GM12878 (cell line): Measurements from ENCODE around the gene CDYL2. TPM values are rescaled to one million over a fixed set of nuclear protein-coding genes. Genes with fewer than 3 reads are reported as not detected.
A peak's percentile ranks its signal among the peaks of the same experiment; 100 is the strongest.

Experiments
- ATAC-seq: fragments of 200-7000 bp; cut with Tn5 transposase; 3 replicates; pipeline ENCODE4 v1.9.1; 2020; ENCODE audit warnings: mild to moderate bottlenecking, moderate library complexity
- BruUV-seq: library from RNA; stranded (reverse); fragments of 400-500 nt; replicated peaks from 2 replicates; lab custom pipeline; 2021; lab: Mats Ljungman, UMichigan
- CTCF ChIA-PET: fragments of 300-600 bp; sonication (Branson Sonifier 250); formaldehyde crosslinking; extraction: SDS; loops from one replicate; lab custom pipeline; 2021; ENCODE audit warnings: inconsistent platforms; lab: Yijun Ruan, JAX
- POLR2A ChIA-PET: fragments of 350-600 bp; formaldehyde crosslinking; extraction: SDS; loops from one replicate; lab custom pipeline; 2021; ENCODE audit warnings: inconsistent platforms; lab: Charles Lee
- RAD21 ChIA-PET: fragments of 300-600 bp; sonication (Branson Sonifier 250); formaldehyde crosslinking; loops from one replicate; lab custom pipeline; 2023; ENCODE audit warnings: antibody characterized with exemption; ENCODE audit not compliant: unreplicated experiment; lab: Charles Lee
- SMC1A ChIA-PET: fragments of 300-600 bp; sonication (Branson Sonifier 250); formaldehyde crosslinking; loops from one replicate; lab custom pipeline; 2023; ENCODE audit not compliant: unreplicated experiment, uncharacterized antibody; lab: Charles Lee
- DNase-seq: peaks from one replicate; pipeline ENCODE4 v3.0.0-alpha.2; 2011; ENCODE audit warnings: low read depth, low spot score
- FAIRE-seq: peaks from 3 replicates; lab custom pipeline; 2011; peaks lifted over from hg19 to GRCh38; lab: Jason Lieb, UNC
- H2AFZ ChIP-seq: 2 replicates; pipeline ENCODE4 v1.6.0; 2011; ENCODE audit warnings: low read depth, low read length, control low read depth; ENCODE audit not compliant: control insufficient read depth
- H3K27ac ChIP-seq: 2 replicates; pipeline ENCODE4 v1.5.1; 2011; ENCODE audit warnings: control low read depth; ENCODE audit not compliant: control insufficient read depth, insufficient read depth
- H3K27me3 ChIP-seq, 2 experiments: replicated peaks in 1 of 2; 2 replicates each; pipeline versions ENCODE4 v1.6.0 to v1.6.1; 2011; ENCODE audit warnings: low read length in 1 of 2; ENCODE audit not compliant: control insufficient read depth in 2 of 2, insufficient read depth in 2 of 2
- H3K36me3 ChIP-seq, 2 experiments: 2 replicates each; pipeline ENCODE4 v1.5.1; 2011; ENCODE audit warnings: low read length in 1 of 2; ENCODE audit not compliant: control insufficient read depth in 2 of 2, insufficient read depth in 2 of 2
- H3K4me1 ChIP-seq: 2 replicates; pipeline ENCODE4 v1.6.1; 2011; ENCODE audit warnings: mild to moderate bottlenecking, low read length, moderate library complexity, mixed read lengths; ENCODE audit not compliant: control insufficient read depth, insufficient read depth
- H3K4me2 ChIP-seq: 2 replicates; pipeline ENCODE4 v1.6.0; 2011; ENCODE audit warnings: control low read depth; ENCODE audit not compliant: control insufficient read depth, insufficient read depth
- H3K4me3 ChIP-seq: fragments of 200-600 bp; sonication (generic); 2 replicates; pipeline ENCODE4 v1.5.1; 2016
- H3K79me2 ChIP-seq: 2 replicates; pipeline ENCODE4 v1.6.0; 2011; ENCODE audit warnings: low read length; ENCODE audit not compliant: control insufficient read depth, insufficient read depth
- H3K9ac ChIP-seq: 2 replicates; pipeline ENCODE4 v1.8.0; 2011; ENCODE audit warnings: low read length, control low read depth, mixed read lengths; ENCODE audit not compliant: control insufficient read depth, insufficient read depth
- H3K9me3 ChIP-seq: replicated peaks from 3 replicates; pipeline ENCODE4 v1.5.1; 2011; ENCODE audit warnings: mild to moderate bottlenecking, low read length; ENCODE audit not compliant: control insufficient read depth, insufficient read depth
- H4K20me1 ChIP-seq: 2 replicates; pipeline ENCODE4 v1.6.0; 2011; ENCODE audit not compliant: control insufficient read depth, insufficient read depth
- ASH2L ChIP-seq: fragments of 300-600, 200-600 bp; sonication (generic); IDR thresholded peaks from 2 replicates; pipeline ENCODE4 v1.6.1; 2017; ENCODE audit warnings: low read depth, mild to moderate bottlenecking, borderline replicate concordance
- RFX5 ChIP-seq: IDR thresholded peaks from 2 replicates; pipeline ENCODE4 v1.6.1; 2011; ENCODE audit warnings: low read depth, low read length, improper control_type of control experiment
- RUNX3 ChIP-seq: IDR thresholded peaks from 2 replicates; pipeline ENCODE4 v1.6.1; 2012; ENCODE audit warnings: low read length, inconsistent platforms
- SMARCA5 ChIP-seq: fragments of 450-650 bp; IDR thresholded peaks from 2 replicates; pipeline ENCODE4 v1.6.1; 2017; ENCODE audit warnings: mild to moderate bottlenecking
- STAT3 ChIP-seq: IDR thresholded peaks from 2 replicates; pipeline ENCODE4 v1.6.1; 2011; ENCODE audit warnings: low read depth, low read length, improper control_type of control experiment
- SUZ12 ChIP-seq: fragments of 200-600 bp; sonication (generic); IDR thresholded peaks from one replicate; pipeline ENCODE4 v1.6.1; 2018; ENCODE audit warnings: antibody characterized with exemption, mild to moderate bottlenecking; ENCODE audit not compliant: unreplicated experiment
- TCF7 ChIP-seq: IDR thresholded peaks from 2 replicates; pipeline ENCODE4 v1.6.1; 2014; ENCODE audit warnings: antibody characterized with exemption, borderline replicate concordance
- ZNF24 ChIP-seq: fragments of 450-650 bp; IDR thresholded peaks from 2 replicates; pipeline ENCODE4 v1.6.1; 2017; ENCODE audit warnings: antibody characterized with exemption, mild to moderate bottlenecking
- WGBS: methylation state at CpG from one replicate; pipeline ENCODE4 v1.1.6; 2016; ENCODE audit warnings: low lambda C conversion rate; ENCODE audit not compliant: insufficient replicate concordance, insufficient coverage; ENCODE audit errors: missing lambda C conversion rate; 5-methylcytosine and 5-hydroxymethylcytosine counted together
- in situ Hi-C: fragments of 300-500 bp; cut with MboI; formaldehyde crosslinking; loops from 9 replicates; pipeline ENCODE4 v1.14.3; 2018; ENCODE audit warnings: mixed read lengths
- intact Hi-C: fragments of 100-400 bp; cut with micrococcal nuclease; formaldehyde crosslinking; loops from one replicate; pipeline ENCODE4 v1.14.2; 2022; ENCODE audit not compliant: unreplicated experiment
- polyA plus RNA-seq, 11 experiments: library from polyadenylated mRNA; depleted of rRNA in 4 of 11; unstranded in 6 of 11; stranded (reverse) in 5 of 11; fragments of >200 nt; fragmentation: Nextera tagmentation in 4 of 11; fragmentation: Illumina TruSeq in 1 of 11; extraction: Ambion mirVana in 4 of 11; extraction: Trizol in 1 of 11; gene quantifications; 1 replicate in 1 of 11; 2 replicates in 10 of 11; pipeline versions ENCODE4 v1.2.1 to v1.2.3, GENCODE V29; 2011 to 2016; ENCODE audit warnings: inconsistent platforms in 2 of 11, missing spikeins in 2 of 11, low read depth in 1 of 11
- total RNA-seq, 4 experiments: library from RNA; depleted of rRNA in 3 of 4; stranded (reverse); fragments of >200 nt in 3 of 4; fragmentation: Illumina TruSeq in 1 of 4; extraction: Trizol in 1 of 4; gene quantifications; 2 replicates each; pipeline versions ENCODE4 v1.2.1 to v1.2.3, GENCODE V29; 2013 to 2021
- TF ChIP-seq, protein P1 (sequence below): fragments of 450-650 bp; IDR thresholded peaks from 2 replicates; pipeline ENCODE4 v1.6.1; 2016; ENCODE audit warnings: mild to moderate bottlenecking
- TF ChIP-seq, protein P2 (sequence below): fragments of 450-650 bp; IDR thresholded peaks from 2 replicates; pipeline ENCODE4 v1.6.1; 2017; ENCODE audit warnings: low read depth, mild to moderate bottlenecking, moderate library complexity
- TF ChIP-seq, protein P3 (sequence below): fragments of 450-650 bp; IDR thresholded peaks from 2 replicates; pipeline ENCODE4 v1.6.1; 2018; ENCODE audit warnings: mild to moderate bottlenecking, low read depth, moderate library complexity; ENCODE audit not compliant: partially characterized antibody

The CDYL2 gene
- total and polyA plus RNA-seq, 10 of the 15 experiments (the other 5 are each of a cell fraction or from before 2014, with no cell fraction given), result 0.27 to 22.9 (median 3.9) TPM

DNA sequence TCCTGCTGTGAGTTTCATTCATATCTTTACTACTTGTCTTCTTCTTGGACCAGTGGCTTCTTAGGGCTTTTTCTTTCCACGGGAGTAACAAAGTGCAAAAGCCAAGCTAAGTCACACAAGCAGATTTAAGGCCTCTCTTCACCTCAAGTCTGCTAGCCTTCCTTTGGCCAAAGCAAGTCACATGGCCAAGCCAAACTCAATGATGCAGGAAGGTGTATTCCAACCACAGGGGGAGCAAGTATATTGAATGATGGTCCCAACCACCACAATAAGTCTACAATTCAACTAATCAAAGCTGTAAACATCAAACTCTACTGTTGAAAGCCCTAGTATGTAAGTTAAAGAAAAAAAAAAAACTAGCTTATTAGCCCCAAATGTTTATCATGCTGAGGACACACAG, 44.5 kb upstream of the CDYL2 start:
- H3K36me3 ChIP-seq, result no peaks in the 10 kb centered on the region
- BruUV-seq, result no TSS peak
- ChIA-PET POLR2A (no interaction called here), CTCF (interaction anchor here (0.9 to 4.7 kb wide), 2 partner anchors 16 to 322 kb away, joined by 3 to 35 read pairs; no protein-coding TSS in a partner anchor), SMC1A (interaction anchor here (0.9 to 1.6 kb wide), 3 partner anchors 20 to 25 kb away, joined by 3 to 4 read pairs (median 3); no protein-coding TSS in a partner anchor), RAD21 (interaction anchor here (0.6 to 1.8 kb wide), 2 partner anchors 14 to 21 kb away, joined by 4 to 5 read pairs; no protein-coding TSS in a partner anchor)
- H2AFZ ChIP-seq, result no peak overlapping the region
- peak; percentile 19; the same call in 1 of the 2 replicates for TF ChIP-seq RUNX3
- no peak for TF ChIP-seq ZNF24
- intact Hi-C loops (no loop called here), in situ Hi-C loops (loop anchor here (25.0 kb wide), 1 partner anchor 312 kb away; the partner anchor contains the start of gene DYNLRB2)
- ATAC-seq (no peak; the same call in 1 of the 3 replicates), FAIRE-seq (no peak), DNase-seq (no peak)
- no peak overlapping the region for H3K9ac ChIP-seq
- WGBS, result 88% methylated on average over 1 of the region's 1 CpG
- no peaks in the 10 kb centered on the region for H3K4me1 ChIP-seq
- H3K79me2 ChIP-seq, result no peaks in the 10 kb centered on the region
- no peaks in the 10 kb centered on the region for H4K20me1 ChIP-seq
- H3K4me3 ChIP-seq, result no peak overlapping the region
- H3K4me2 ChIP-seq, result no peak overlapping the region
- no peaks in the 10 kb centered on the region for H3K9me3 ChIP-seq
- no peaks in the 10 kb centered on the region for H3K27me3 ChIP-seq
- H3K27ac ChIP-seq, result no peak overlapping the region

DNA sequence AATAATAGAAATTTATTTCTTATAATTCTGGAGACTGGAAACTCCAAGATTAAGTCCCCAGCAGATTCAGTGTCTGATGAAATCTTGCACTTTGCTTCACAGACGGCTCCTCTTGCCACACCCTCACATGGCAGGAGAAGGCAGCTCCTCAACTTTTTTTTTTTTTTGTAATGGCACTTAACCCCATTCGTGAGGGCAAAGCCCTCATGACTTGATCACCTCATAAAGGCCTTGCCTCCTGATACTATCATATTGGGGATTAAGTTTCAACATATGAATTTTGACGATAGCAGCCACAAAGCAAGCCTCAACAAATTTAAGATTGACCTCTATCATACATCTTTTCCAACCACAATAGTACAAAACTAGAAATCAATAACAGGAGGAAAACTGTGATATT, 42.3 kb upstream of the CDYL2 start:
- H3K9ac ChIP-seq, result no peak overlapping the region
- no peaks in the 10 kb centered on the region for H4K20me1 ChIP-seq
- no peak overlapping the region for H2AFZ ChIP-seq
- no peak overlapping the region for H3K4me2 ChIP-seq
- ChIA-PET RAD21 (no interaction called here), POLR2A (no interaction called here), CTCF (interaction anchor here (1.3 kb wide), 1 partner anchor 9 kb away, joined by 4 read pairs; no protein-coding TSS in a partner anchor), SMC1A (interaction anchor here (1.3 kb wide), 1 partner anchor 47 kb away, joined by 3 read pairs; no protein-coding TSS in a partner anchor)
- ATAC-seq (no peak), DNase-seq (no peak), FAIRE-seq (no peak)
- intact Hi-C loops (no loop called here), in situ Hi-C loops (loop anchor here (25.0 kb wide), 1 partner anchor 309 kb away; the partner anchor contains the start of gene DYNLRB2)
- 31% methylated on average over 3 of the region's 3 CpGs for WGBS
- no peaks in the 10 kb centered on the region for H3K79me2 ChIP-seq
- BruUV-seq, result no TSS peak
- no peak overlapping the region for H3K4me3 ChIP-seq
- no peaks in the 10 kb centered on the region for H3K4me1 ChIP-seq
- H3K27me3 ChIP-seq, result no peaks in the 10 kb centered on the region
- H3K36me3 ChIP-seq, result no peaks in the 10 kb centered on the region
- H3K9me3 ChIP-seq, result no peaks in the 10 kb centered on the region; the same call in 2 of the 3 replicates
- no peak overlapping the region for H3K27ac ChIP-seq
- TF ChIP-seq, protein P1, sequence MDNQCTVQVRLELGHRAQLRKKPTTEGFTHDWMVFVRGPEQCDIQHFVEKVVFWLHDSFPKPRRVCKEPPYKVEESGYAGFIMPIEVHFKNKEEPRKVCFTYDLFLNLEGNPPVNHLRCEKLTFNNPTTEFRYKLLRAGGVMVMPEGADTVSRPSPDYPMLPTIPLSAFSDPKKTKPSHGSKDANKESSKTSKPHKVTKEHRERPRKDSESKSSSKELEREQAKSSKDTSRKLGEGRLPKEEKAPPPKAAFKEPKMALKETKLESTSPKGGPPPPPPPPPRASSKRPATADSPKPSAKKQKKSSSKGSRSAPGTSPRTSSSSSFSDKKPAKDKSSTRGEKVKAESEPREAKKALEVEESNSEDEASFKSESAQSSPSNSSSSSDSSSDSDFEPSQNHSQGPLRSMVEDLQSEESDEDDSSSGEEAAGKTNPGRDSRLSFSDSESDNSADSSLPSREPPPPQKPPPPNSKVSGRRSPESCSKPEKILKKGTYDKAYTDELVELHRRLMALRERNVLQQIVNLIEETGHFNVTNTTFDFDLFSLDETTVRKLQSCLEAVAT, result no peak
- TF ChIP-seq STAT3 (no peak), TCF7 (no peak), SMARCA5 (no peak), ASH2L (no peak), SUZ12 (no peak), RFX5 (no peak)
- TF ChIP-seq, protein P2, sequence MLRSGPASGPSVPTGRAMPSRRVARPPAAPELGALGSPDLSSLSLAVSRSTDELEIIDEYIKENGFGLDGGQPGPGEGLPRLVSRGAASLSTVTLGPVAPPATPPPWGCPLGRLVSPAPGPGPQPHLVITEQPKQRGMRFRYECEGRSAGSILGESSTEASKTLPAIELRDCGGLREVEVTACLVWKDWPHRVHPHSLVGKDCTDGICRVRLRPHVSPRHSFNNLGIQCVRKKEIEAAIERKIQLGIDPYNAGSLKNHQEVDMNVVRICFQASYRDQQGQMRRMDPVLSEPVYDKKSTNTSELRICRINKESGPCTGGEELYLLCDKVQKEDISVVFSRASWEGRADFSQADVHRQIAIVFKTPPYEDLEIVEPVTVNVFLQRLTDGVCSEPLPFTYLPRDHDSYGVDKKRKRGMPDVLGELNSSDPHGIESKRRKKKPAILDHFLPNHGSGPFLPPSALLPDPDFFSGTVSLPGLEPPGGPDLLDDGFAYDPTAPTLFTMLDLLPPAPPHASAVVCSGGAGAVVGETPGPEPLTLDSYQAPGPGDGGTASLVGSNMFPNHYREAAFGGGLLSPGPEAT, result no peak
- TF ChIP-seq, protein P3, sequence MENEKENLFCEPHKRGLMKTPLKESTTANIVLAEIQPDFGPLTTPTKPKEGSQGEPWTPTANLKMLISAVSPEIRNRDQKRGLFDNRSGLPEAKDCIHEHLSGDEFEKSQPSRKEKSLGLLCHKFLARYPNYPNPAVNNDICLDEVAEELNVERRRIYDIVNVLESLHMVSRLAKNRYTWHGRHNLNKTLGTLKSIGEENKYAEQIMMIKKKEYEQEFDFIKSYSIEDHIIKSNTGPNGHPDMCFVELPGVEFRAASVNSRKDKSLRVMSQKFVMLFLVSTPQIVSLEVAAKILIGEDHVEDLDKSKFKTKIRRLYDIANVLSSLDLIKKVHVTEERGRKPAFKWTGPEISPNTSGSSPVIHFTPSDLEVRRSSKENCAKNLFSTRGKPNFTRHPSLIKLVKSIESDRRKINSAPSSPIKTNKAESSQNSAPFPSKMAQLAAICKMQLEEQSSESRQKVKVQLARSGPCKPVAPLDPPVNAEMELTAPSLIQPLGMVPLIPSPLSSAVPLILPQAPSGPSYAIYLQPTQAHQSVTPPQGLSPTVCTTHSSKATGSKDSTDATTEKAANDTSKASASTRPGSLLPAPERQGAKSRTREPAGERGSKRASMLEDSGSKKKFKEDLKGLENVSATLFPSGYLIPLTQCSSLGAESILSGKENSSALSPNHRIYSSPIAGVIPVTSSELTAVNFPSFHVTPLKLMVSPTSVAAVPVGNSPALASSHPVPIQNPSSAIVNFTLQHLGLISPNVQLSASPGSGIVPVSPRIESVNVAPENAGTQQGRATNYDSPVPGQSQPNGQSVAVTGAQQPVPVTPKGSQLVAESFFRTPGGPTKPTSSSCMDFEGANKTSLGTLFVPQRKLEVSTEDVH, result no peak
